HG02885 (cell line): ENCODE measurements around the gene BRD2.
A peak's percentile ranks its signal among the peaks of the same experiment; 100 is the strongest.

ENCODE experiments used
- ATAC-seq: cut with Tn5 transposase; IDR thresholded peaks from one replicate; pipeline ENCODE4 v1.9.1; 2021; ENCODE audit warnings: mild to moderate bottlenecking; ENCODE audit not compliant: unreplicated experiment, poor library complexity

The BRD2 gene

DNA sequence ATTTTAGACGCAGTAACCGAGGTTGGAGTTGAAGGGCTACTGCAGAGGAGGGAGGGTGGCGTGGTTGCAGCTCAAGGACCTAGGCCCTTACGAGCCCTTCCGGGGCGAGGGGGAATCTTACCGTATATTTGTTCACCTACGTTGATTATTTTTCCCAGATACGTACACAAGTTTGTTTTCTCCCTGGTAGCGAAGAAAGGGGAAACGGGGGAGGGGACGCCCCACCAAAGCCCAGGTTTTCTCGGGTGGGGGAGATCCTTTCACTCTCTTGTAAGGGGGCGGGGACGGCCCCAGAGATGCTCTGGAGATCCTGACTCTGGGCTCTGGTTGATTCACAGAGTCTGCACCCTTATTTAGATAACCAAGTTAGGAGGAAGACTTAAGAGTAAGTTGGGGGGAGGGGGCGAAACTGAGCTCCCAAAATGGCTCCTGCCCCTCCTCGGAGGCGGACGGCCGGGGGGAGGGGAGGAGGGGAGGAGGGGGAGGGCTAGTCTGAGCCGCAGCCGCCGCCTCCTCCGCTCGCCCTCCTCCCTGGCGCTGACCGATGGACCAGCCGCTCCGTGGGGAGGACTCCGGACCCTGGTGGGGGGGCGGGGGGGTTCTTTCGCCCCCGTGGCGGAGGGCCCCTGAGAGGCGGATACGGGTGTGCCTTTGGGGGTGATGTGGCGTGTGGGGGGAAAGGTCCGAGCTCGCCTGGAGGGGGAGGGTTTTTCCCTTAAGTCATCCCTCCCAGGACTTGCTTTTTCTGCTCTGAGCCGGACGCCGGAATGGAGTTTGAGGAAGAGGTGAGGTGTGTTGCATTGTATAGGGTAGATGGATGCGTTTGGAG is 2.2 kb downstream of the BRD2 start:
- ATAC-seq = no peak

GRCh38 chr6:32971242-32971580 is 2.8 kb downstream of the BRD2 start:
- ATAC-seq = no peak

GRCh38 chr6:32971581-32972352 is 3.4 kb downstream of the BRD2 start:
- ATAC-seq = peak; percentile 54

GRCh38 chr6:32972353-32973143 is 4.2 kb downstream of the BRD2 start:
- no peak for ATAC-seq

- ATAC-seq = no peak
Measured at GRCh38 chr6:32973144-32974015, 5.0 kb downstream of the BRD2 start.

DNA sequence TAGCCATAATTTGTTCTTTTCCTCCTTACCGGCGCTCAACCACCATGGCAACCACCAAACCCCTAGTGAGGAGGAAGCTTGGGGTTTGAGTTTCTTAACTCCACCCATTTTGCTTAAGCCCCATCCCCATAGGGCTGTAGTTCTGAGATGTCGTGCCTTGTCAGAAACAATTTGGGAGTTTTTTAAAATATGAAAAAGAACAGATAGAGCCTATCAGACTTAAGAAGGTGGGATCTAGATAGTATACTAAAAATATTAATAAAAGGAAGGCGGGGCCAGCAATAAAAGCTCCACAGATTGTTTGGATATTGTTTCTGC is 5.6 kb downstream of the BRD2 start:
- no peak for ATAC-seq

DNA sequence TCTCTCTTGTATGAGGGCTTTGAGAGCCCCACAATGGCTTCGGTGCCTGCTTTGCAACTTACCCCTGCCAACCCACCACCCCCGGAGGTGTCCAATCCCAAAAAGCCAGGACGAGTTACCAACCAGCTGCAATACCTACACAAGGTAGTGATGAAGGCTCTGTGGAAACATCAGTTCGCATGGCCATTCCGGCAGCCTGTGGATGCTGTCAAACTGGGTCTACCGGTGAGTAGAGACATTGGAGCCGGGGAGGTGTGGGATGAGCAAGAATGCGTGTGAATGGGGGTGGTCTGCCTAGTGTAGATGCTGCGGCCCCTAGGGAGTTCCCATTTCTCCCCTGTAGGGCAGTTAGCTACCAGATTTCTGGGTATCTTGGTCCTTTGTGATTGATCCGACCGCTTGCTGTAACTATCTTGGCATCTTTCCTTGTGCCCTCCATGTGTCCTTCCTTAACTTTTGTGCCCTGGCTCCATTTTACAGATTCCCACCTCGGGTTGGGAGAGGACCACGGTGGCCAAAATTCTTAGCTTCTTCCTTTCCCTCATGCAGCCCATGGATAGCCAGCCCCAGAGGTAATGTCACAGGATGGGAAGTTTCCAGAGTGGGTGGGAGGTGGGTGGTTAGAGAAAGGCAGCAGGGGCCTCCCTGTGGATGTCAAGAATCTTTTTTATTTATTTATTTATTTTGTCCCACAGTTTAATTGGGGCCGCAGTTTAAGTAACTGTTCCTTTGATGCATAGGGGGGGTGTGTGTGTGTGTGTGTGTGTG is 6.3 kb downstream of the BRD2 start:
- ATAC-seq = no peak

DNA sequence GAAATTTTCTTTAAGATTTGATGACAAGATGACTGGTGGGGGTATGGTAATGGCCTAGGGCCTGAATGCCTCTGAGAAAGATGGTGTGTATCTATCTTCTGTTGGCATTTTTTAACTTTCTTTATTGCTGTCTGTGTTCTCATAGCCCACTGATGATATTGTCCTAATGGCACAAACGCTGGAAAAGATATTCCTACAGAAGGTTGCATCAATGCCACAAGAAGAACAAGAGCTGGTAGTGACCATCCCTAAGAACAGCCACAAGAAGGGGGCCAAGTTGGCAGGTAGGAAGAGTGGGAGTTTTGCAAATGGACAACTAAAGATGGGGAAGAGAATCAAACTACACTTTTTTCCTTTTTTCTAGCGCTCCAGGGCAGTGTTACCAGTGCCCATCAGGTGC is 7.5 kb downstream of the BRD2 start:
- ATAC-seq = no peak

- no peak for ATAC-seq
Measured at GRCh38 chr6:32976334-32977069, 8.1 kb downstream of the BRD2 start.

DNA sequence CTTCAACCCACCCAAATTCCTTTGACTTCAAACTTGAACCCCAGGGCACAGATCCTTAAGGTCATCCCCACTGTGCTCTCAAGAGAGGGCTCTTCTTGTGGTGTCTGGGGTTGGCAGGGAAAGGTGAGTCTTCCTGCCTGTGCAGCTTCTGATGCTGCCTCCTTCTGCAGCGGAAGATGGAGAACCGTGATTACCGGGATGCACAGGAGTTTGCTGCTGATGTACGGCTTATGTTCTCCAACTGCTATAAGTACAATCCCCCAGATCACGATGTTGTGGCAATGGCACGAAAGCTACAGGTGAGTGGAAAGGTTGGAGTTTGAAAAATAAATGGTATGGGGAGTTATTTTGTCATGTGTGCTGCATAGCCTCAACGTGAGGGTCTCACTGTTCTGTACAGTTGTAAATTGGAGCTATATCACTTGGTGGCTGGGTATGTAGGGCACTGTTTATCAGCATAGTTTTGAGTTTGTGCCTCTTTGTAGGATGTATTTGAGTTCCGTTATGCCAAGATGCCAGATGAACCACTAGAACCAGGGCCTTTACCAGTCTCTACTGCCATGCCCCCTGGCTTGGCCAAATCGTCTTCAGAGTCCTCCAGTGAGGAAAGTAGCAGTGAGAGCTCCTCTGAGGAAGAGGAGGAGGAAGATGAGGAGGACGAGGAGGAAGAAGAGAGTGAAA is 9.0 kb downstream of the BRD2 start:
- ATAC-seq = no peak

DNA sequence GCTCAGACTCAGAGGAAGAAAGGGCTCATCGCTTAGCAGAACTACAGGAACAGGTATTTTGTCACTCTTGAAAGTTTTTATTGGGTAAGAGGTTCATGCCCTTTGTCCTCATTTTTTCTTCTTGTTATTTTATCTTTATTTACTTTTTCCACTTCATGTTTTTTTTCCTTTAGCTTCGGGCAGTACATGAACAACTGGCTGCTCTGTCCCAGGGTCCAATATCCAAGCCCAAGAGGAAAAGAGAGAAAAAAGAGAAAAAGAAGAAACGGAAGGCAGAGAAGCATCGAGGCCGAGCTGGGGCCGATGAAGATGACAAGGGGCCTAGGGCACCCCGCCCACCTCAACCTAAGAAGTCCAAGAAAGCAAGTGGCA is 9.5 kb downstream of the BRD2 start:
- no peak for ATAC-seq

GRCh38 chr6:32979720-32980487 is 11.5 kb downstream of the BRD2 start:
- no peak for ATAC-seq

DNA sequence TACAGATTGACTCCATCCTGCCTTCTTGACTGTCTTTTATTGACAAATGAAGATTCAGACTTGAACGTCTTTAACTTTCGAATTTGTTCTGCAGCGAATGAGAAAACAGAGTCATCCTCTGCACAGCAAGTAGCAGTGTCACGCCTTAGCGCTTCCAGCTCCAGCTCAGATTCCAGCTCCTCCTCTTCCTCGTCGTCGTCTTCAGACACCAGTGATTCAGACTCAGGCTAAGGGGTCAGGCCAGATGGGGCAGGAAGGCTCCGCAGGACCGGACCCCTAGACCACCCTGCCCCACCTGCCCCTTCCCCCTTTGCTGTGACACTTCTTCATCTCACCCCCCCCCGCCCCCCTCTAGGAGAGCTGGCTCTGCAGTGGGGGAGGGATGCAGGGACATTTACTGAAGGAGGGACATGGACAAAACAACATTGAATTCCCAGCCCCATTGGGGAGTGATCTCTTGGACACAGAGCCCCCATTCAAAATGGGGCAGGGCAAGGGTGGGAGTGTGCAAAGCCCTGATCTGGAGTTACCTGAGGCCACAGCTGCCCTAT is 12.2 kb downstream of the BRD2 start:
- ATAC-seq = no peak

- ATAC-seq = no peak
Measured at GRCh38 chr6:32982084-32982701, 13.8 kb downstream of the BRD2 start.

DNA sequence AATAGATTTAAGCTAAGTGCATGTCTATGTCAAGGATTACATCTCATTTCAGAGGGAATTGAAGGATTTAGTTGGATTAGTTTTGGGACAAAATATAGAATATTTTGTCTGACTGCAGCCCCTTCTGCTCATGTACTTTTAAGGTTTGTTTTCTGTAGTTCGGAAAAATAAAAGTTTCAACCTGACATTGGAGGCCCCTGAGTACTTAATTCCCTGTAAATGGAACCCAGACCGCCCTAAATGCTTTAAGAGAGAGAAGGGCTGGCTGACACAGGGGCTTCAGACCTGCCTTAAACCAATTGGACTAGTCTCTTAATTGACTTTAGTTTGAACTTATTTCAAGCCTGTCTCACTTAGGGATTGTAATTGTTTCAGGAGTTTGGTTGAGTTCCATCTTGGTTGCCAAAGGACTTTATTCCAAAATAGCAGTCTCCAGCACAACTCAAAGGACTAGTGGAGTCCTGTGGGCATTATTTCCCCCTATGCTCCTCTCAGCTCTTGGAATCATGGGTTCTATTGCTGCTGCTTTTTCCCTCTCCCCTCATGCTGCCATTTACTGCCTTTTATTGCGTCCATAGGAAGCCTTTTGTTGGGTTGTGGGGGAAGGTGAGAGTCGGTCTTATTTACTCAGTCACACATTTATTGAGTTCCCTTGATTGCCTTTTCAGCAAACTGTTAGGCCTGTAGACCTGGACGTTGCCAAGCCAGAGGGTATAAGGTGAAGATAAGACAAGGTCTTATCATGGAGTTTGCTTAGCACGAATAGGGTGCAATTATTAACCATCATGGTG is 14.5 kb downstream of the BRD2 start:
- ATAC-seq = no peak

DNA sequence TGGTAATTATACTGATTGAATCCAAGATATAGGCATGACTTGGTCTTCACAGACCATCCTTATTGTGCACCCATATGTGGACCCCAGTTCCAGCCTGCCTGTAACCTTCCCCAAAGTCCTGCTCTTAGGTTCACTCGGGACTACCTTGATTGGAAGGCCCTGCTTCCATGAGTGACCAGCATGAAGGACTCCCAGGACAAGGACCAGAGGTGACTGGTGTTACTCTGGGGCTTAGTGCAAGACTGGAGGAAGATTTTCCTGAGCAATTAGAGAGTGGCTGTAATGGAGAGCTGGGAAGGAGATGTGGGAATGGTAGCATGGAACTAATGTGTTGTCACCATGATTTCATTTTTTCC is 15.1 kb downstream of the BRD2 start:
- no peak for ATAC-seq
